ENCODE measurements around the gene ABCC3.

Gene ABCC3

DNA sequence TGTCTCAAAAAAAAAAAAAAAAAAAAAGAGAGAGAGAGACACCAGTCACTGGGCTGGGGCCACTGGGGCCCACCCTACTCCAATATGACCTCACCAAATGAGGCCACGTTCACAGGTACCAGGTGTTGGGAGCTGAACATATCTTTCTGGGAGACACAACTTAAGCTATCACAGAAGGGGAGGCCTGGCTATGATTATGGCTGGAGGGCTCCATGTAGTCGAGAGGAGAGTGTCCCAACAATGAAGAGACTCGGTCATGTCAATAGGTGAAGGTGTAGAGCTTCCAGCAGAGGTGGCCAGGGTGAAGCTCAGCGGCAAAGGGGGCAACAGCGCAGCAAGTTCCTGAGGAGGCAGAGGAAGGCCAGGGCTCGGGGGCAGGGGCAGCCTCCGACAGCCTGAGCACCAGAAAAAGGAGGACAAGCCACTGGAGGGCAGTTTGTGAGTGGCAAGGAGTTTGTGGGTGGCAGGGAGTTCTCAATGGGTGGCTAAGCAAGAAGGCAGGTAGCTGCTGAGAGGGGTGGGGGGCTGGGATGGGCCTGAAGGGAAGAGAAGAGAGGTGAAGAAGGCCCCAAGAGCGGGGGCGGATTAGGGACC is 28.0 kb downstream of the ABCC3 start:
- no peak for DNase-seq
- Histone ChIP-seq H3K4me1 (peaks cover 33% of the 10 kb centered on the region), H3K36me3 (no peaks in the 10 kb centered on the region), H3K9me3 (no peaks in the 10 kb centered on the region), H3K4me3 (ENCODE audit: low read depth, low read length) (no peak overlapping the region), H3K27me3 (no peaks in the 10 kb centered on the region)
- TF ChIP-seq, protein P1, sequence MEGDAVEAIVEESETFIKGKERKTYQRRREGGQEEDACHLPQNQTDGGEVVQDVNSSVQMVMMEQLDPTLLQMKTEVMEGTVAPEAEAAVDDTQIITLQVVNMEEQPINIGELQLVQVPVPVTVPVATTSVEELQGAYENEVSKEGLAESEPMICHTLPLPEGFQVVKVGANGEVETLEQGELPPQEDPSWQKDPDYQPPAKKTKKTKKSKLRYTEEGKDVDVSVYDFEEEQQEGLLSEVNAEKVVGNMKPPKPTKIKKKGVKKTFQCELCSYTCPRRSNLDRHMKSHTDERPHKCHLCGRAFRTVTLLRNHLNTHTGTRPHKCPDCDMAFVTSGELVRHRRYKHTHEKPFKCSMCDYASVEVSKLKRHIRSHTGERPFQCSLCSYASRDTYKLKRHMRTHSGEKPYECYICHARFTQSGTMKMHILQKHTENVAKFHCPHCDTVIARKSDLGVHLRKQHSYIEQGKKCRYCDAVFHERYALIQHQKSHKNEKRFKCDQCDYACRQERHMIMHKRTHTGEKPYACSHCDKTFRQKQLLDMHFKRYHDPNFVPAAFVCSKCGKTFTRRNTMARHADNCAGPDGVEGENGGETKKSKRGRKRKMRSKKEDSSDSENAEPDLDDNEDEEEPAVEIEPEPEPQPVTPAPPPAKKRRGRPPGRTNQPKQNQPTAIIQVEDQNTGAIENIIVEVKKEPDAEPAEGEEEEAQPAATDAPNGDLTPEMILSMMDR (IDR thresholded peaks at IDR 0.05; ENCODE audit: low read depth, low read length): no peak

DNA sequence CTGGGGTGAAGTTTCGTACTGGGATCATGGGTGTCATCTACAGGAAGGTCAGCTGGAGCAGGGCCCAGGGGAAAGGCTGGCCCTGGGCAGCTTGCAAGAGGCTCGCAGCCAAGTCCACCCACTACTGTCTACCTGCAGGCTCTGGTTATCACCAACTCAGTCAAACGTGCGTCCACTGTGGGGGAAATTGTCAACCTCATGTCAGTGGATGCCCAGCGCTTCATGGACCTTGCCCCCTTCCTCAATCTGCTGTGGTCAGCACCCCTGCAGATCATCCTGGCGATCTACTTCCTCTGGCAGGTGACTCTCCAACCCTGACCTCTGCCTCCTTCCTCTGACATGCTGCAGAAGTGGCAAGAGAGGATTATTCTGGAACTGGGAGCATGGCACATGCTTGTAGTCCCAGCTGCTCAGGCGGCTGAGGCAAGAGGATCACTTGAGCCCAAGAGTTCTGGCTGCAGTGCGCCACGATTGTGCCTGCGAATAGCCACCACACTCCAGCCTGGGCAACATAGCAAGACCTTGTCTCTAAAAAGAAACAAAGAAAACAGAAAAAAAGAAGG is 29.2 kb downstream of the ABCC3 start:
- no peak for DNase-seq
- Histone ChIP-seq H3K9me3 (no peaks in the 10 kb centered on the region), H3K27me3 (no peaks in the 10 kb centered on the region), H3K4me1 (peaks cover 28% of the 10 kb centered on the region), H3K4me3 (ENCODE audit: low read depth, low read length) (no peak overlapping the region), H3K36me3 (no peaks in the 10 kb centered on the region)
- TF ChIP-seq, protein P1 (IDR thresholded peaks at IDR 0.05; ENCODE audit: low read depth, low read length): no peak

DNA sequence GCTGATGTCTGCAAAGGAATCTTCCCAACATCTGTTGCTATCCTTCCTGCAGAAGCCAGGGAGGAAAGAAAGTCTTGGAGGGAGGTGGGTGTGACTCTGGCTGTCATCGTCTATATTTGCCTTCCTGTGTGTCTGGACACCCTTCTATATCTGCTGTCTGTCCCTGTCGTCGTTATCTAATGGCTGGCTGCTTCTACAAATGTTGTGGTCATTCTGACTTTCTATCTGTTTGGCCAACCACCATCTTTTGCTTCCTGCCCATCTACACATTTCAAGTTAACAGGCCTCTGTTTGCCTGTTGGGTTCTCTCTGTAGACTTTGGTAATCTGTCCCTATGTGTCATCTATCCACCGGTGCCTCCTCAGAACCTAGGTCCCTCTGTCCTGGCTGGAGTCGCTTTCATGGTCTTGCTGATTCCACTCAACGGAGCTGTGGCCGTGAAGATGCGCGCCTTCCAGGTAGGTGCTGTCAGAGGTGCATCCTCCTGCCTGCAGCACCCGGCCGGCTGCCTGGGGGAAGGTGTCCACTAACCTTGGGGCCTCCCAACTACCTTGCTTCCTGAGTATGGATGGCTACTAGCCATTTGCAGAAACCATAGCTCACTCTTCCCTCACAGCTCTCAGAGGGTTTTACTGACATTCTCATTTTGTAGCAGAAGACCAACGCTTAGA is 30.2 kb downstream of the ABCC3 start:
- H3K4me1 ChIP-seq: peaks cover 23% of the 10 kb centered on the region
- DNase-seq: no peak
- H3K9me3 ChIP-seq: no peaks in the 10 kb centered on the region
- TF ChIP-seq, protein P1 (IDR thresholded peaks at IDR 0.05; ENCODE audit: low read depth, low read length): no peak
- H3K4me3 ChIP-seq (ENCODE audit: low read depth, low read length): no peak overlapping the region
- no peaks in the 10 kb centered on the region for H3K36me3 ChIP-seq
- no peaks in the 10 kb centered on the region for H3K27me3 ChIP-seq

DNA sequence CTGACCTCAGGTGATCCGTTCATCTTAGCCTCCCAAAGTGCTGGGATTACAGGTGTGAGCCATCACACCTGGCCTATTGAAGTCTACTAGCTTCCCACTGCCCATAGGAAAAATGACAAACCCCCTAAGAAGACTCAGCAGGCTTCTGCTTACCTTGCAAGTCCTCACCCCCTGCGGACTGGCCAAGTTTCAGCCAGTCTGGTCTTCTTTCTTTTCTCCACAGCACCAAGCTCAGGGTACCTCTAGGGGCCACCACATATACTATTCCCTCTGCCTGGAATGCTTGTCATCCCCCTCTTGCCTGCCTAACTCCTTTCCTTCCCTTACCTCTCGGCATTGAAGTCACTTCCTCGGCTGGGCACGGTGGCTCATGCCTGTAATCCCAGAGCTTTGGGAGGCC is 31.2 kb downstream of the ABCC3 start:
- no peak overlapping the region for H3K4me3 ChIP-seq (ENCODE audit: low read depth, low read length)
- H3K36me3 ChIP-seq: no peaks in the 10 kb centered on the region
- no peak for DNase-seq
- no peaks in the 10 kb centered on the region for H3K9me3 ChIP-seq
- H3K4me1 ChIP-seq: peaks cover 13% of the 10 kb centered on the region
- TF ChIP-seq, protein P1 (IDR thresholded peaks at IDR 0.05; ENCODE audit: low read depth, low read length): no peak
- H3K27me3 ChIP-seq: no peaks in the 10 kb centered on the region

DNA sequence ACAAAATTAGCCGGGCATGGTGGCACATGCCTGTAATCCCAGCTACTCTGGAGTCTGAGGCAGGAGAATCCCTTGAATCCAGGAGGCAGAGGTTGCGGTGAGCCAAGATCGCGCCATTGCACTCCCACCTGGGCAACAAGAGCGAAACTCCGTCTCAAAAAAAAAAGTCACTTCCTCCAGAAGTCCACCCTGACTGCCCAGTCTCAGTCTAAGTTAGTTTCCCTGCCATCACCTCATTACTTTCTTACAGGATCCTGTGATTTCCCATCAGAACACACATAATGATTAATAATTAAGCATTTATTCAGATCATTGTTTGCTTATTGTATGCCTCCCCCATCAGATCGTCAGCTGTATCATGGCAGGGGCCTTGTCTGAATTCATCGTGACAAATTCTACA is 31.6 kb downstream of the ABCC3 start:
- Histone ChIP-seq H3K4me3 (ENCODE audit: low read depth, low read length) (no peak overlapping the region), H3K9me3 (no peaks in the 10 kb centered on the region), H3K36me3 (no peaks in the 10 kb centered on the region), H3K27me3 (no peaks in the 10 kb centered on the region), H3K4me1 (peaks cover 9% of the 10 kb centered on the region)
- no peak for DNase-seq
- TF ChIP-seq, protein P1 (IDR thresholded peaks at IDR 0.05; ENCODE audit: low read depth, low read length): no peak
